Nephron progenitor cell (in vitro differentiated cells): ENCODE measurements around the gene KY.

Experiments used
- DNase-seq: peaks from one replicate; pipeline ENCODE4 v3.0.0; 2021
- H3K27ac Mint-ChIP-seq: 2 replicates; pipeline ENCODE4 v1.8.0; 2021; ENCODE audit warnings: mild to moderate bottlenecking, moderate library complexity, mixed read lengths
- H3K27me3 Mint-ChIP-seq: 2 replicates; pipeline ENCODE4 v1.8.0; 2021; ENCODE audit warnings: mild to moderate bottlenecking, low read depth, mixed read lengths; ENCODE audit not compliant: poor library complexity
- H3K36me3 Mint-ChIP-seq: 2 replicates; pipeline ENCODE4 v1.8.0; 2021; ENCODE audit warnings: low read depth, mixed read lengths
- H3K4me1 Mint-ChIP-seq: 2 replicates; pipeline ENCODE4 v1.8.0; 2021; ENCODE audit warnings: mixed read lengths
- H3K4me3 Mint-ChIP-seq: 2 replicates; pipeline ENCODE4 v1.8.0; 2021; ENCODE audit warnings: mild to moderate bottlenecking, moderate library complexity, mixed read lengths
- H3K9me3 Mint-ChIP-seq: 2 replicates; pipeline ENCODE4 v1.8.0; 2021; ENCODE audit warnings: mild to moderate bottlenecking, moderate library complexity, mixed read lengths
- CTCF ChIP-seq: fragments of 200-600 bp; sonication (generic); IDR thresholded peaks from 2 replicates; pipeline ENCODE4 v1.5.0; 2021; ENCODE audit warnings: antibody characterized with exemption

The KY gene

GRCh38 chr3:134625885-134626741 is 24.7 kb downstream of the KY start:
- peaks cover 12% of the 10 kb centered on the region for H3K36me3 Mint-ChIP-seq
- H3K27me3 Mint-ChIP-seq: no peaks in the 10 kb centered on the region
- no peaks in the 10 kb centered on the region for H3K4me1 Mint-ChIP-seq
- no peak overlapping the region for H3K27ac Mint-ChIP-seq
- no peak for TF ChIP-seq CTCF
- H3K9me3 Mint-ChIP-seq: peaks cover 21% of the 10 kb centered on the region
- DNase-seq: no peak
- H3K4me3 Mint-ChIP-seq: no peak overlapping the region

DNA sequence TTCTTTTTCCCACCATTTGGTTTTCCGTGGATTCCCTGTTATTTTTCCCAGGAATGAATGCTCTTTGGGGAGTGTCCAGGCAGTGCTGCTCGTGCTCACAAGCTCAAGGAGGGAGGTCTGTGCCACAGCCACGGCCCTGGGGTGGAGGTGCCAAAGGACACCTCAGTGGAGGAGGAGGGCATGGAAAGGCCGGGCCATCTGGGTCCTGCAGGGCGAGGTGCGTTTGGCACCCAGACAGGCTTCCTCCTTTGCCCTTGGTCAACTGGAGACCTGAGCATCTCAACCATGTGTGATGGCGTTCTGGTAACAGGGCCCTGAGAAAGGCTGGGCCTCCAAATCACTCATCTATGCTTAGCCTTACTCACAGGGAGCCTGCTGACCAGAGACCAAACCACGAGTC is 25.4 kb downstream of the KY start:
- Mint-ChIP-seq H3K27me3 (peaks cover under 1% of the 10 kb centered on the region), H3K4me1 (no peaks in the 10 kb centered on the region), H3K9me3 (peaks cover 14% of the 10 kb centered on the region), H3K4me3 (no peak overlapping the region), H3K27ac (no peak overlapping the region), H3K36me3 (peaks cover 5% of the 10 kb centered on the region)
- TF ChIP-seq CTCF: no peak
- DNase-seq: no peak

- no peak overlapping the region for H3K4me3 Mint-ChIP-seq
- peaks cover 3% of the 10 kb centered on the region for H3K27me3 Mint-ChIP-seq
- no peaks in the 10 kb centered on the region for H3K4me1 Mint-ChIP-seq
- no peak overlapping the region for H3K27ac Mint-ChIP-seq
- peaks cover 3% of the 10 kb centered on the region for H3K36me3 Mint-ChIP-seq
- no peak for DNase-seq
- peaks cover 7% of the 10 kb centered on the region for H3K9me3 Mint-ChIP-seq
- TF ChIP-seq CTCF: no peak
These were observed 26.1 kb downstream of the KY start for GRCh38 chr3:134624537-134625287.

DNA sequence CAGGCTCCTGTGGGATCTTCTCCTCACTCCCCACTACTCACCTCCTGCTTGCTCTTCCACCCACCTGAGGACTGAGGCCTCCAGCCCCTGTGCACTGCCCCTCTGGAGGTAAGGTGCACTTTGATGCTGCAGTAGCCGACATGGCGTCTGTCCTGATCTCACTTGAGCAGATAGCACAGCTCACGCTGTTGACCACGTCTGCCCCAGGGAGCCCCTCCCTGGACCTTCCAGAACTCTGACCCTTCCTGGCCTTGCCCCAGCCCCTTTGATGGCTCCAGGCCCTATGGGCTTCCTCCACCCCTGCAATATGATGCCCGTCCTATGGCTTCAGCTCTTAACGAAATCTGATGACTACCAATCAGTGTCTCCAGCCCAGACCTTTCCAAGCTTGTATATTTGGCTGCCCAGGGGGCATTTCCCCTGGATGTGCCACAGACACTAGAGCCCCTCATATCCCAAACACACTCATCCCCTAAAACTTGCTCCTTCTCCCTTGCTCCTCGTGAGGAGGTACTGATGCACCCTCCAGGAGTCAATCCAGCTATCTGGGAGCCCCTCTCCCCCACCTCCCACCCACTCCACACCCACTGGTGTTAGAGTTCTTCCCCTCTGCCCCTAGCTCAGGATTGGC is 27.1 kb downstream of the KY start:
- Mint-ChIP-seq H3K27me3 (peaks cover 3% of the 10 kb centered on the region), H3K9me3 (peaks cover 1% of the 10 kb centered on the region), H3K4me3 (no peak overlapping the region), H3K4me1 (no peaks in the 10 kb centered on the region), H3K27ac (no peak overlapping the region), H3K36me3 (no peaks in the 10 kb centered on the region)
- no peak for TF ChIP-seq CTCF
- DNase-seq: no peak

GRCh38 chr3:134622806-134623365 is 27.9 kb downstream of the KY start:
- TF ChIP-seq CTCF: no peak
- no peak for DNase-seq
- Mint-ChIP-seq H3K4me3 (no peak overlapping the region), H3K27me3 (peaks cover 3% of the 10 kb centered on the region), H3K9me3 (no peaks in the 10 kb centered on the region), H3K27ac (no peak overlapping the region), H3K36me3 (no peaks in the 10 kb centered on the region), H3K4me1 (no peaks in the 10 kb centered on the region)
